Erythroblast (primary cell): Measurements from ENCODE around the gene THEM4.

Experiments used
- DNase-seq, 2 experiments: peaks; one replicate each; lab custom pipeline; 2025; lab: John Stamatoyannopoulos, UW
- GATA1 ChIP-seq: IDR thresholded peaks from 2 replicates; pipeline ENCODE4 v1.6.1; 2011; ENCODE audit warnings: low read depth, mild to moderate bottlenecking, control low read depth, low read length, moderate library complexity
- POLR2A ChIP-seq: IDR thresholded peaks from 2 replicates; pipeline ENCODE4 v1.6.1; 2011; ENCODE audit warnings: mild to moderate bottlenecking, low read length

THEM4 gene

DNA sequence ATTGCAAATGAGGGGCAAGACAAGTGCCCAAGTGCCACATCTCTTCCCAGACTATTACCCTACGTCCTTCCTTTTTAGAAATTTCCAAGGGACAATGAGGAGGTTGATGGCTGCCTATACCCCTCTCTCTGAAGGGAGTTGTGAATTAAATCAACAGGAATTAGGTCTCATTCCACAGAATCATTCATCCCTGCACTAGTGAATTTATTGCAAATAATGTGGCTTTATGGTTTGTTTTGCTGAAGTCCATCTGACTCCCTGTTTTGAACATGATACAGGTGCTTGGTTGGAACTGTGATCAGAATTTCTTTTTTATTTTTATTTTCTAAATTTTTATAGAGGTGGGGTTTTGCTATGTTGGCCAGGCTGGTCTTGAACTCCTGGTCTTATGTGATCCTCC, 34.3 kb upstream of the THEM4 start:
- DNase-seq = peak in 1 of 2 experiments; percentile 44

DNA sequence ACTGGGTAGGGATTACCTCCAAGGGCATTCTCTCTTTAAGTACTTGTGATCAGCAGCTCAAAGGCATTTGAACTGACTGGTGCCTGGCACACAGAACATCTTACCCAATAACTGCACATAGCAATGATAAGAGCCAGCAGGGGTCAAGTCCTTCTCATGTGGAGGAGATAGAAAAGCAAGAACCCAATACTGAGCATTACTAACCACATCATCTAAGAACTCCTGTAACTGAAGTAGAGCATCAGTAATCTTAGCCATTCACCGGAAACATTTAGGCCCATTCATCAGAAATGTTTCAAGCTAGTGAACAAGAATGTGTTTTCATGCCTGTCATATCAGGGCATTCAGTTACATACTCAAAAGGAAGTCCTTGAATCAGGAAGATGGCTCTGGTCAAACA, 33.6 kb upstream of the THEM4 start:
- TF ChIP-seq GATA1 (no peak), POLR2A (peak; percentile 37)
- DNase-seq = peak; percentile 43 to 51

More for the DNA sequence above, 34.3 kb upstream of the THEM4 start:
- no peak for TF ChIP-seq POLR2A
- no peak for TF ChIP-seq GATA1

DNA sequence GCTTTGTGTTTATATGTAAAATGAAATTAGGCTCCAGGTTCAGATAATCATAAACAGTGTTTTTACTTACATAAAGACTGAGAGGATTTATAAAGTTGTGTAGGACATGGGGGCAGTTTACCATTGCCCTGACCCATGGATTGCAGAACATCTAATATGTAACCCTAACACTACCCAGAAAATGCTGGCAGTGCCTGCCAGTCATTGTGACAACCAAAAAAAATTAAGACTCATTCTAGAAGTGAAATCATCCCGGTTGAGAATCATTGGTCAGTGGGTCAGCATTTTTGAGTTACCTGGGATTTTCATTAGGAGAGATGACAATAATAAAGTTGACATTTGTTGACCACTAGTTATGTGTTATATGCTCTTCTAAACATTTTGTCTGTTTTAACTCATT, 31.2 kb upstream of the THEM4 start:
- no peak for TF ChIP-seq GATA1
- no peak for TF ChIP-seq POLR2A
- peak in 1 of 2 experiments; percentile 54 for DNase-seq

DNA sequence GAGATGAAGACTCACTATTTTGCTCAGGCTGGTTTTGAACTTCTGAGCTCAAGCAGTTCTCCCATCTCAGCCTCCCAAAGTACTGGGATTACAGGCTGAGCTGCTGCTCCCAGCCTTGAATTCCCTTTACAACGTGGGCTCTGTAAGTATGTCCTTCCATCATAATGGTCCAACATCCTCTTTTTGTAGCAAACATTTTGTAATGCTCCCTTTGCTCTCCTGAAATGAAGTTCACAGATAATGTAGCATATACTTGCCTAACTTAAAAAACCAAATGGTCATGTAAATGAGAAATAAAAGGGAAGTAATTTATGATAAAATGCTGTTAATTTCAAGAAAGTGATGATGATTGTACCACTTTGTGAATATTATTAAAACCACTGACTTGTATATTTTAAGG, 30.5 kb upstream of the THEM4 start:
- no peak for DNase-seq
- no peak for TF ChIP-seq POLR2A
- no peak for TF ChIP-seq GATA1

DNA sequence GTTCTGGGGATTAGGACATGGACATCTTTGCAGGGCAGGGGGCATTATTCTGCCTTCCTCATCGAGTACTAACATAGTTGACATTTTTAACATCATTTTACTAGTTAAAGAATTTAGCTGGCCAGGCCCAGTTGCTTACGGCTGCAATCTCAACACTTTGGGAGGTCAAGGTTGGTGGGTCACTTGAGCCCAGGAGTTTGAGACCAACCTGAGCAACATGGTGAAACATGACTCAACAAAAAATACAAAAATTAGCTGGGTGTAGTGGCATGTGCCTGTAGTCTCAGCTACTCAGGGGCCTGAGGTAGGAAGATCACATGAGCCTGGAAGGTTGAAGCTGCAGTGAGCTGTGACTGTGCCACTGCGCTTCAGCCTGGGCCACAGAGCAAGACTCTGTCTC, 29.8 kb upstream of the THEM4 start:
- TF ChIP-seq GATA1 (no peak), POLR2A (no peak)
- peak in 1 of 2 experiments; percentile 22 for DNase-seq

DNA sequence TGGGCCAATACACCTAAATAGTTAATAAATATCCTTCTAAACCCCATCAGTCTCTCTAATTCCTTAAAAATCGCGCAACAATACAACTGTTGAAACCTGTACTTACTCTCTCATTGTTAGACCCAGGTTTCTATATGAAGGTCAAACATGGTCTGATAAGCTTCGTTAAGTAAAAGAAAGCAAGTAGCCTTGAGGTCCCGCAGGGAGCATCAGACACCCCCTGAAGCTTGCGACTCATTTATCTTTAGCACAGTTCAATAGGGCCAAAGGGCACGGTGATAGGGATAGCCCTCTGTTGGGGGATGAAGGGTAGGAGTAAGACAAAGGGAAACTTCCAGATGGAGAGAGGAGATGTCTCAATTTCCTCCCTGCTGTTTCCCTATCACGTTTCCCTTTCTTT, 27.3 kb upstream of the THEM4 start:
- TF ChIP-seq POLR2A = no peak
- TF ChIP-seq GATA1 = no peak
- DNase-seq = no peak

DNA sequence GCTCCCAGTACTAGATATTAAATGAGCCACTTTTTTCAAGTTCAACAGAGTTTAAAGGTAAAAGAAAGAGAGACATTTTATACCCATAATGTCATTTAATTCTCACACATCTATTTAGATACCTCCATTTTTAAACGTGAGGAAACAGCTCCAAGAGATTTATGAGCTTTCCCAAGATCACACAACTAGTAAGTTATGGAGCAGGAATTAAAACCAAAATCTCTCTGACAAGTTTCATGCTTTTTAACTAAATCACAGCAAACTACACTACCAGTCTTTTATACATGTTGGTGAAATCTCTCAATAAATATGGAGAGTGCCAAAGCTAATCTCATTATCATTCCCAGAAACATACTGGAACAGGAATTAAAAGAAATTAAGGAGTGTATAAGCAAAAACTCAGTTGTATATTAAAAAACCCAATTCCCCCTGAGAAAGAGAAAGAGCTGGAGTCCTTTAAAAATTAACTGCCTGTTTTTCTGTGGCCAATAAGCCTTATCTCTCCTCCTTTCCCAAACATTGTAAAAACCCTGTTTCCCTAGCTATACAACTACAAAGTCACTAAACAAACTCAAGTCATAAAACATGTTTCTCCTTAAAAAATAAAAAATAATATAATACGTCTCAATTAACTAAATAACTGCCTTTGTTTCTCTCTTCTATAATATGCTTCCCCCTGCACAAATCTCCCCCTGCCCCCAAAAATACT, 26.7 kb upstream of the THEM4 start:
- DNase-seq = no peak
- TF ChIP-seq GATA1 (no peak), POLR2A (no peak)

DNA sequence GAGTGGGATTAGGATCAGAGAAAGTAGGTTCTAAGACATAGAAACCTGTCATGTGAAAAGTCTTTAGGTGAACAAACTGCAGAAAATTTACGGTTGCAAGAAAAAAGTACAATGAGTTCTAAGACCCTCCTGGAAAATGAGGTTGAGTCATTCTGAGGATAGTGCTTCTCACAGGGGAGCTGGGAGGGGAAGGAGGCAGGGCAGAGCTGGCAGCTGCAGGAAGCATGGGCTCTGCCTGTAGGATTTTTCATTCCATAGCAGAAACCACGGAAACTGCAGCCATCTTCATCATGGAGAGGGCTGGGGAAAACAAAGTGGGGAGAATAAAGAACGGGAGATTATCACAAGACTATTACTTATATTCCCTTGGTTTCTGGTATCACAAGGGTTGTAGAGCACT, 25.8 kb upstream of the THEM4 start:
- TF ChIP-seq GATA1 (no peak), POLR2A (no peak)
- DNase-seq = no peak

DNA sequence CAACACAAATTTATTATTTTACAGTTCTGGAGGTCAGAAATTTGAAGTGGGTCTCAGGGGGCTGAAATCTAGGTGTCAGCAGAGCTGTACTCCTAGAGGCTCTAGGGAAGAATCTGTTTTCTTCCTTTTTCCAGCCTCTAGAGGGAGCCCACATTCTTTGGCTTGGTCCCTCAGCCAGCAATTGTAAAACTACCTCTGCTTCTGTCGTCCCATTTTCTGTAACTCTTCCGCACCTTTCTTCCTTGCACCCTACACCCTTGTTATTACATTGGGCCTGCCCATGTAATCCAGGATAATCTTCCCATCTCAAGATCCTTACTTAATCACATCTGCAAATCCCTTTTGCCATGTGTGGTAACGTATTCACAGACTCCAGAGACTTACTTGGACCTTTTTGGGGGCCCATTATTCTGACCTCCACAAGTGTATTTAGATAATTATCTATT, 24.8 kb upstream of the THEM4 start:
- TF ChIP-seq GATA1 = no peak
- TF ChIP-seq POLR2A = no peak
- peak; percentile 68 to 85 for DNase-seq

DNA sequence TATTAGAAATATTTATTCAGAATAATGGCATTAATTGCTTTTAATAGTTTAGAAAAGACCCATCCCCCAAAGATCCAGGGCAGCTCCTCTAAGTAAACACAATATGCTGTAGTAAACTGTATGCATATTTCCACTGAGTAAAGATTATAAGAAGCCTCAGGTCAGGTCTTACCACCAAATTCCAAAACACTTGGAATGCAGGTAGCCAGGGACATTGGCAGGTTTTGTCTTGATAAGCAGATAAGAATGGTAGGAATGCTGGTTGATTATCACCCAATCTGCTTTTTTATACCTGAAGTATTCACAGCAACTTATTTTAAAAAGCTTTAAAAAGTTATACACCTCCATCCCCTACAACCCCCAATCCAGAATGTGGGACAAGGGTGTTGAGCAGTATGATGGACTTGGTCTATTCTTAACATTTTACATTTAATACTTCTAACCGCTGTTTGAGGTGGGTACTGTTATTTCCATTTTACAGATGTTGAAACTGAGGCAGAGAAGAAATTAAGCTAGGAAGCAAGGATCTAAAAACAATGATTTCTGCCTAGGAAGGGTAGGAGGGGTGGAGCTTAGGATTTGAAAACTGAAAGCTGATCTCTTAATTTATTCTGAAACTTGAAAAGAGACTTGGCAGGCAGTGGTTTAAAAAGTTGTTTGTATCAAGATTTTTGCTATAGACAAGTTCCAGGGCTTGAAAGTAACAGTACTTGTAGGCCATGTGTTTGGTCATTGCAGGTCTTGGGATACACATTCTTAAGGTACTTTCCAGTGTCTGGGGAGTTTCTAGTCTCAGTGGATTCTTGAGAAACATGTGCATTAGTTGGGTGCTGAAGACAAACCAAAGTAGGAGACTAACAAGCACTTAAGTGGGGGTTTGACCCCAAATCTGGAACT, 15.6 kb upstream of the THEM4 start:
- no peak for DNase-seq
- TF ChIP-seq POLR2A = no peak
- no peak for TF ChIP-seq GATA1

DNA sequence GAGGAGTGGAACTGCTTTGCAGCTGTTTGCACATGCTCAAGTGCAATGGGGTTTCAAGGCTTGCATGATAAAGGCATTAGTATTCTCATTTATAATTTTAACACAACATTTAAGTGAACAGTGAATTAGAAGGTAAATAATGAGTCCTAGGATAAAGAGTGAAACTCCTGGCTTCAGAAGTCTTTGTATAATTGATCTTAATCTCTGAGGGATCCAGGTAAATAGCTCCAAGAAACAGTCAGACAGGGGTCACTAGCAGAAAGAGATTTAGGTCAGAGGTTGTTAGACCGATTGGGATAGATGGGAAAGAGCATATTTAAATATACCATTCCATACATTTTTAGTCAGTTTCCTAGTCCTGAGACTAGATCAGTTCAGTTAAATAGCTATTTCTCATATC, 14.1 kb upstream of the THEM4 start:
- no peak for DNase-seq
- TF ChIP-seq GATA1 (no peak), POLR2A (no peak)

DNA sequence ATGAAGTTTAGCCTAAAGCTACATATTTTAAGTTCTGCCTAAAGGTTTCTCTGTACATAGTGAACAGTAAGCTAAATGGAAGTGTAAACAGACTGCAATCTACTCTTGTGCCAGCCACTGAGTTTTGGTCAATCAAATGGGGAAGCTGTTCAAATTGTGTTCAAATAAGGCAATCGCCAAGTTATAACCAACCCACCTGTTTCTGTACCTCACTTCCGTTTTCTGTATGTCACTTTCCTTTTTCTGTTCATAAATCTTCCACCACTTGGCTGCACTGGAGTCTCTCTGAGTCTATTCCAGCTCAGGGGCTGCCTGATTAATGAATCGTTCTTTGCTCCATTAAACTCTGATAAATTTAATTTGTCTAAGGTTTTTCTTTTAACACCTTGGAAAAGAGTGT, 10.8 kb upstream of the THEM4 start:
- no peak for TF ChIP-seq GATA1
- no peak for TF ChIP-seq POLR2A

DNA sequence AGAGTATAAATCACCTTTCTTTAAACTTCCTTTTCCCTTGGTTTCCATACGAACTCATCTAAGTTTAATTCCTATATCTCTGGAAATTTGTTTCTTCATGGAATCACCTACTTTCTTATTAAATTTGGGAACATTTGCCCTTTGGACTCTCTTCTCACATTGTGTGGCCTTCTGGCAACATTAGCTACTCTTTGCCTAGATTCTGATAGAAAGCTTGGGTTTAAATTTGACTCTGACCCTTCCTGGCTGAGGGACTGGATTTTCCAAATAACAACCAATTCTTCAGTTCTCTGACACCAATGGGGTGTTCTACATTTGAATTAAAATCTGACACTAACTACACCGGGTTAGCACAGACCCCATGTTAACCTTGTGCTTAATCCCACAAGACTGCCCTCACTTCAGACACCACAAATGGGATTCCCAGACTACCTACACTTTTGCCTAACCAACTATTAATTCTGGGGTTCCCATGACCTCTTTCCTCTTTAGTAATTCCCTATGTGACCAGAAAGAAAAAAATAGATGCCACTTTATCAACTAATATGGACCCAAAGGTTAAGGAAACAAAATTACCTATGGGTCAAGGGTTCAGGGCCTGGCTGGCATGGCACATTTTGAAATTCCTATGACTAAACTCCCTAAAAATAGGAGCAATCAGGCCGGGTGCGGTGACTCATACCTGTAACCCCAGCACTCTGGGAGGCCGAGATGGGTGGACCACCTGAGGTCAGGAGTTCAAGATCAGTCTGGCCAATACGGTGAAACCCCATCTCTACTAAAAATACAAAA, 9.7 kb upstream of the THEM4 start:
- no peak for TF ChIP-seq POLR2A
- TF ChIP-seq GATA1 = no peak
- DNase-seq = no peak

More for the DNA sequence above, 10.8 kb upstream of the THEM4 start:
- no peak for DNase-seq
